Tibial artery (tissue), 4 donors: ENCODE results near the gene C13orf46.

Experiments
- DNase-seq, 2 donors: peaks; one replicate each; pipeline ENCODE4 v3.0.0-alpha.2; 2019
- H3K27ac ChIP-seq, 2 donors: fragments of 200-600 bp; sonication (generic) in 1 of 2; 1 replicate in 1 of 2; 2 replicates in 1 of 2; pipeline ENCODE4 v1.5.1; 2018 to 2019; ENCODE audit warnings: mild to moderate bottlenecking in 1 of 2
- H3K27me3 ChIP-seq, 2 donors: fragments of 200-600 bp; sonication (generic) in 1 of 2; one replicate each; pipeline versions ENCODE4 v1.5.1 to v1.6.0; 2016 to 2019
- H3K36me3 ChIP-seq, 3 donors: fragments of 200-600 bp; sonication (generic) in 2 of 3; one replicate each; pipeline ENCODE4 v1.5.1; 2016 to 2019; ENCODE audit warnings: mild to moderate bottlenecking in 2 of 3
- H3K4me1 ChIP-seq, 4 donors: fragments of 200-600 bp; sonication (generic) in 2 of 4; 1 replicate in 3 of 4; 2 replicates in 1 of 4; pipeline ENCODE4 v1.5.1; 2016 to 2019
- H3K4me3 ChIP-seq, 2 donors: fragments of 200-600 bp; sonication (generic) in 1 of 2; 1 replicate in 1 of 2; 2 replicates in 1 of 2; pipeline ENCODE4 v1.5.1; 2018 to 2019; ENCODE audit warnings: mild to moderate bottlenecking in 2 of 2
- H3K9me3 ChIP-seq, 3 donors: fragments of 200-600 bp; sonication (generic) in 1 of 3; one replicate each; pipeline ENCODE4 v1.5.1; 2016 to 2019
- CTCF ChIP-seq, 2 experiments: fragments of 200-600 bp in 1 of 2; fragments of 450-650 bp in 1 of 2; IDR thresholded peaks; one replicate each; pipeline ENCODE4 v1.5.1; 2017 to 2019; ENCODE audit warnings: antibody characterized with exemption in 2 of 2, mild to moderate bottlenecking in 1 of 2, moderate library complexity in 1 of 2
- intact Hi-C: fragments of 100-400 bp; cut with DNase I; formaldehyde crosslinking; loops from one replicate; pipeline ENCODE4 v1.15.0; 2023; ENCODE audit warnings: low total_unique reads

Gene C13orf46

GRCh38 chr13:113968463-113969310, 5.2 kb downstream of the C13orf46 start:
- Histone ChIP-seq H3K9me3 (no peaks in the 10 kb centered on the region), H3K27ac (no peak overlapping the region), H3K4me3 (no peak overlapping the region), H3K27me3 (no peaks in the 10 kb centered on the region), H3K36me3 (peaks cover 0 to 14% (median 6%) of the 10 kb centered on the region in 3 donors), H3K4me1 (peaks cover 0 to 14% (median 9%) of the 10 kb centered on the region in 4 donors)
- no peak for DNase-seq
- no peak for TF ChIP-seq CTCF (IDR thresholded peaks at IDR 0.05)
- intact Hi-C loops: no loop called here

- no peak for TF ChIP-seq CTCF (IDR thresholded peaks at IDR 0.05)
- Histone ChIP-seq H3K9me3 (no peaks in the 10 kb centered on the region), H3K4me3 (no peak overlapping the region), H3K27me3 (no peaks in the 10 kb centered on the region), H3K27ac (no peak overlapping the region), H3K4me1 (peaks cover 0 to 14% (median 9%) of the 10 kb centered on the region in 4 donors), H3K36me3 (peaks cover 0 to 8% (median 0%) of the 10 kb centered on the region in 3 donors)
- no peak for DNase-seq
- intact Hi-C loops: no loop called here
These were observed 6.0 kb downstream of the C13orf46 start for GRCh38 chr13:113967729-113968462.

- intact Hi-C loops: no loop called here
- Histone ChIP-seq H3K4me3 (no peak overlapping the region), H3K36me3 (peaks cover 0 to 5% (median 0%) of the 10 kb centered on the region in 3 donors), H3K27me3 (no peaks in the 10 kb centered on the region), H3K4me1 (peaks cover 0 to 14% (median 9%) of the 10 kb centered on the region in 4 donors), H3K27ac (no peak overlapping the region), H3K9me3 (no peaks in the 10 kb centered on the region)
- TF ChIP-seq CTCF (IDR thresholded peaks at IDR 0.05): no peak
- DNase-seq: no peak
These were observed 6.6 kb downstream of the C13orf46 start for GRCh38 chr13:113967206-113967720.

GRCh38 chr13:113965968-113966884, 7.7 kb downstream of the C13orf46 start:
- H3K27ac ChIP-seq: no peak overlapping the region
- intact Hi-C loops: no loop called here
- H3K9me3 ChIP-seq: no peaks in the 10 kb centered on the region
- H3K36me3 ChIP-seq: peaks cover 0 to 5% (median 0%) of the 10 kb centered on the region in 3 donors
- peaks cover 0 to 7% (median 5%) of the 10 kb centered on the region in 4 donors for H3K4me1 ChIP-seq
- no peak overlapping the region for H3K4me3 ChIP-seq
- TF ChIP-seq CTCF (IDR thresholded peaks at IDR 0.05): no peak
- no peak for DNase-seq
- no peaks in the 10 kb centered on the region for H3K27me3 ChIP-seq

- Histone ChIP-seq H3K9me3 (no peaks in the 10 kb centered on the region), H3K27ac (no peak overlapping the region), H3K36me3 (peaks cover 0 to 5% (median 0%) of the 10 kb centered on the region in 3 donors), H3K4me3 (no peak overlapping the region), H3K27me3 (no peaks in the 10 kb centered on the region), H3K4me1 (peaks cover 0 to under 1% (median 0%) of the 10 kb centered on the region in 4 donors)
- intact Hi-C loops: no loop called here
- TF ChIP-seq CTCF (IDR thresholded peaks at IDR 0.05): no peak
- DNase-seq: no peak
These were observed 8.4 kb downstream of the C13orf46 start for GRCh38 chr13:113965383-113965874.
